ENCODE measurements around the gene CCZ1.
"Not testable (repeated sequence)": the region's sequence is repeated elsewhere in the genome, so short reads cannot be mapped to it uniquely, and the experiment has no call there.

The CCZ1 gene

DNA sequence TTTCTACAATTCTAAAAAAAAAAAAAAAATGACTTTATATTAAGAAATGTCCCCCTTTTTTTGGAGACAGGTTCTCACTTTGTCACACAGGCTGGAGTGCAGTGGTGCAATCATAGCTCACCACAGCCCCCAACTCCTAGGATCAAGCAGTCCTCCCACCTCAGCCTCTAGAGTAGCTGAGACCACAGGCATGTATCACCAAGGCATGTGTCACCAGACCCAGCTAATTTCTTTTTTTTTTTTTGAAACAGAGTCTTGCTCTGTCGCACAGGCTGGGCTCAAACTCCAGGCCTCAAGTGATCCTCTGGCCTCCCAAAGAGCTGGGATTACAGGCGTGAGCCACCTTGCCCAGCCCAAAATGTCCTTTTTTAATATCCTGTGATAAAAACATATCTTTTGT, 25.6 kb downstream of the CCZ1 start:
- not testable (repeated sequence) for H3K4me3 ChIP-seq (ENCODE audit: control insufficient read depth, low read depth, low read length); DNase-seq (ENCODE audit: low read depth)

DNA sequence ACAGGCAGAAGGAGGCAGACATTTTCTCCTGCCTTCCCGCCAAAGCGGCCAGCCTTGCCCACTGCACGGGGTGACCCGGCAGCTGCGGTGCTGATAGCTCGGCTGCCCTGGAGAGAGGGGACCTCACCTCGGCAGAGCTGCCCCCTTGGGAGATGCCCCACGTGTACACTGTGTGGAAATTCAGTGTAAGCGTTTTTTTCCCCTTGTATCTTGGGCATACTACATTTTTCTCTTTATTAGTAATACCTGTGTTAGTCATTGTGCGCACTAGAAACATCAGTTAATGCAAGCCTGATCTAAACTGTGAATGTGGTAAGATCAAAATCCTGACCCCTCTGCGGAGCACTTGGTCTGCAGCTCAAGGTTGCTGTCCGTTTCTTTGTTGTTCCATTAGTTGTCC, 26.1 kb downstream of the CCZ1 start:
- not testable (repeated sequence) for H3K4me3 ChIP-seq (ENCODE audit: control insufficient read depth, low read depth, low read length); DNase-seq (ENCODE audit: low read depth)

DNA sequence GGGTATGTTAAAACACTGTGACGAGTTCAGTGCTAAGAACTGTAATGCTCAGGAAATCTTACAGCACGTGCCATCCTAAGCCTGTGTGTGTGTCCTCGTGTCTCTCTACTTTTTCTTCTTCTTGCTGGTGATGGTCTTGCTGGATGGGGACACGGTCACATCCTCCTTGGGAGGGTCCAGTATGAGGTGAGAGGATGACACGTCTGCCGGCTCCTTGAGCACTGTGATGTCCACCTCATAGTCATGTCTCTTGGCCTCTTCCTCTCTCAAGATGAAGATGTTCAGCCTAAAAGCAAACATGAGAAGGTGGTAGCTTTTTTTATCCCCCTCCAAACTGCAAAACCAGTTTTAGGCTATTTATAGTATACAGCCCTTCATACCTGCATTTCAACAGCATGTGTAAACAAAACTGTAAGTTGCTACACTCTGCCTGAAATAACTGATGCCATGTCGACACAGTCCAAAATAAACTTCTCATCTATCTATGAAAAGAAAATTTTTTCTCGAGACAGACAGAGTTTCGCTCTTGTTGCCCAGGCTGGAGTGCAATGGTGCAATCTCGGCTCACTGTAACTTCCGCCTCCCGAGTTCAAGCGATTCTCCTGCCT, 27.8 kb downstream of the CCZ1 start:
- not testable (repeated sequence) for H3K4me3 ChIP-seq (ENCODE audit: control insufficient read depth, low read depth, low read length); DNase-seq (ENCODE audit: low read depth)

DNA sequence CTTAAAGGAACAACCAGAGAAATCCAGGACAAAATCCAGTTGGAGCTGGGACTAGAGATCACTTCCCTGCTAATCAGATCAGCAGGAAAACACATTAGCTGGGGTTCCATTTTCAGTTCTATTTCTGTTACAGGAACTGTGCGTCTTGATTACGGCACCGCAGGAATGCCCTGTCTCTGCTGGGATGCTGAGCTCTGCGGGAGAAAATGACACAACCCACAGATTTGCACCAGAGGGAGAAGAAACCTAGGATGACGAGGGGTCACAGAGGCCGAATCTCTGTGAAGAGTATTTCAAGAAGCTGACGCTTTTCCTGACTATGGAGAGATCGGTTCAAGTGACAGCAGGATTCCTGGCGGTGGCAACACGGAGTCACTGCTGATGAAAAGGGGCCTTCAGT, 31.8 kb downstream of the CCZ1 start:
- DNase-seq (ENCODE audit: low read depth); H3K4me3 ChIP-seq (ENCODE audit: control insufficient read depth, low read depth, low read length): not testable (repeated sequence)

DNA sequence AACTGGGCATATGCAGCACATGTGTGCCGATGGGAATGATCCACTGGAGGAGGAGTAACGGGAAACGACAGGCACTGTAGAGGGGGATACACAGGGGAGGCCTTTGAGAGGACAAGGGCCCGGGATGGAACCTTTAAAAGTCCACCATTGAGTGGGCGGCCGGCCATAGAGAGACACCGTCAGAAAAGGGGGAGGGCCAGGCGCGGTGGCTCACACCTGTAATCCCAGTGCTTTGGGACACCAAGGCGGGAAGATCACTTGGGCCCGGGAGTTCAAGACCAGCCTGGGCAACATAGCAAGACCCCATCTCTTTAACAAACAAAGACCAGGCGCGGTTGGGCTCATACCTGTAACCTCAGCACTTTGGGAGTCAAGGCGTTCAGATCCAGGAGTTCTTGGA, 32.7 kb downstream of the CCZ1 start:
- DNase-seq (ENCODE audit: low read depth); H3K4me3 ChIP-seq (ENCODE audit: control insufficient read depth, low read depth, low read length): not testable (repeated sequence)

DNA sequence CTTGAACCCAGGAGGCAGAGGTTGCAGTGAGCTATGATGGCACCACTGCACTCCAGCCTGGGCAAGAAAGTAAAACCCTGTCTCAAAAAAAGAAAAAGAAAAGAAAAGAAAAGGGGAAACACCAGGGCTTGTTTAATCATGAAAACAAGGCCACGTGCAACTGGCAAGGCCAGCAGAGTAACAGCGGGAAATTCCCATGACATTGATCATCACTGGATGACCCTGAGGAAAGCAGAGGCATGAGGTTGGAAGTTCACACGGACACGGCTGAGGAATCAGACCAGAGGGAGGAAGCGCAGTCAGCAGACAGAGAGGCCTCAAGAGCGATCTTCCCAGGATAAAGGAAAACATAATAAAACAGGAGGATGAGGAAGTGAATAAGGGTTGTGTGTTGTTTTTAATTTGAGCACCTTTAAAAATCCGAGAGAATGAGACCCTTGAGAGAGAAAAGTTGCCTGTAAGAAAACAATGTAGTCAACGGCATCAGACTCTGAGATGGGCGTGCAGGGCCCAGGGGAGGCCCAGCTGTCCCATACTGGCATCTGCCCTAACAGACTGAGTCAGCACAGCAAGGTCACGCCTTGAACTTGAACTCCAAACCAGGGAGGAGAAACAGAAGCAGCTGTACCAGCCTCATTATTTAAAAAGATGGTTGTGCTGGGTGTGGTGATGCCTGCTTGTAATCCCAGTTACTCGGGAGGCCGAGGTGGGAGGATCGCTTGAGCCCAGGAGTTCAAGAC, 33.5 kb downstream of the CCZ1 start:
- not testable (repeated sequence) for DNase-seq (ENCODE audit: low read depth); H3K4me3 ChIP-seq (ENCODE audit: control insufficient read depth, low read depth, low read length)

DNA sequence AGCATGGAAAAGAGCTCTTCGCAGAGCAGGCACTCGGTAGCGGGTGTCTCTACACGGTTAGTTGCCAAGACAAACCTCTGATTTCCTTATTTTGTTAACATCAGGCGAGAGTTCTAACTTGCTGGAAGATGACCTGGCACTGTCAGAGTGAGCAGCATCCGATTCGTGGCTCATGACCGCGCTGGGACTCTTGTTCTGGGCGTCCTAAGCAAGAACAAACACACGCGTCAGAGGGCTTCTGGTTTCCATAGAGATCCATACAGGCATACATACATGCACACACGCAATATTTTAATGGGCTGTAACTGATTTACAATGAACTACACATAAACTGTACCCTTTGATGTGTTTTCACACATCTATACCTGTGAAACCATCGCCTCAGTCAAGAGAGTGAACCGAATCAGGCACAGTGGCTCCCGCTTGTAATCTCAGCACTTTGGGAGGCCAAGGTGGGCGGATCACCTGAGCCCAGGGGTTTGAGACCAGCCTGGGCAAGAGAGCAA, 36.5 kb downstream of the CCZ1 start:
- DNase-seq (ENCODE audit: low read depth); H3K4me3 ChIP-seq (ENCODE audit: control insufficient read depth, low read depth, low read length): not testable (repeated sequence)

DNA sequence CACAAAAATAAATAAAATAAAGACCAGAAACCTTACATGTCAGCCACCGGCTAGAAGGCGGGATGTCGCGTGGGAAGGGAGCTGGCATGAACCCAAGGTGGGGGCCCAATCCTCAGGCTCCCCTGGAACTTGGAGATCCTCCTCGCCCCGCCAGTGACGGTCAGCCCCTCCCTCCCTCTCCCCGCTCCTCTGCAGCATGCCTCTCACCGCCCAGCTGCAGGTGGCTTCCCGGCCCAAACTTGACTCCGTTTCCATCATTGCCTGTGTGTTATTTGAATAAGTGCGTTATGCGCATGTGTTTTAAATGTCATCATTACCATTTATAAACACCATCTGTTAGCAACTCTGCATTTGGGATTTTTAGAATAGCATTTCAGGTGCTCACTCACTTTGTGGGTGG, 64.7 kb downstream of the CCZ1 start:
- not testable (repeated sequence) for H3K4me3 ChIP-seq (ENCODE audit: control insufficient read depth, low read depth, low read length)

DNA sequence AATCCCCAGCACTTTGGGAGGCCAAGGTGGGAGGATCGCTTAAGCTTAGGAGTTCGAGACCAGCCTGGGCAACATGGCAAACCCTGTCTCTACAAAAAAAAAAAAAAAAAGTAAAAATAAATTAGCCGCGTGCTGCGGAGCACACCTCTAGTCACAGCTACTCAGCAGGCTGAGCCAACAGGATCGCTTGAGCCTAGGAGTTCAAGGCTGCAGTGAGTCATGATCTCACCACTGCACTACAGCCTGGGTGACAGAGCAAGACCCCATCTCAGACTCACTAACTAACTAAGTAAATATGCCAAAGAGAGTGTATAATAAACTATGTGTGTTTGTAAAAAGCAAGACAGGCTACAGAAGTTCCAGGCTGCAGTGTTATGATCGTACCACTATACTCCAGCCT, 65.3 kb downstream of the CCZ1 start:
- not testable (repeated sequence) for H3K4me3 ChIP-seq (ENCODE audit: control insufficient read depth, low read depth, low read length); DNase-seq (ENCODE audit: low read depth)

More for the DNA sequence above, 64.7 kb downstream of the CCZ1 start:
- DNase-seq (ENCODE audit: low read depth) = not testable (repeated sequence)

DNA sequence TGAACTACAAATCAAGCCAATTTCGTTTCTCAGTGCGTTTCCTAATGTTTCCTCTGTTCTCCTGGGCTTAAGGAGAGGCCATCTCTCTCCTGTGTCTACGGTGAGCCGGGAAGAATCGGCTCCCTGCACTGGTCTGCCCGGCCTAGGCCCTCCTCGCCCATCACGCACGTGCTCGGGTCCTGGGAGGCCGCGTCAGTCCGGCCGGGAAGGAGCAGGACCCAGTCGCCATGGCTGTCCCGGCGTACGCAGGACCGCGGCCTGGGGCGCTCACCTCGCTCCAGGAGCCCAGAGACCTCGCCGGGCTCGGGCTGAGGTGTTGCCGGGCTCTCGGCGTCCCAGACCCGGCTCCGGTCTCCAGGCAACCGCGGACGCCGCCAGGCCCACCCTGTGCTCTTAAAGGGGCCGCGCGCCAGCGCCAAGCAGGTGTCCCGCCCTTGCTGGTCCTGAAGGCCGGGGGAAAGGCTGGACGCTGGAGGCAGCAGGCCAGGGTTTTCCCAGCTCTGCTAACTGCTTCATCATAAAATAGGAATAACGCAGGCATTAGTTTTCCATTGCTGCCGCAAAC, 71.9 kb downstream of the CCZ1 start, which contains the start of gene RSPH10B:
RSPH10B (minus strand) TSS at position 343 of the 565 bp plus-strand sequence. CDS start 3,573 bp downstream, outside the sequence.
- H3K4me3 ChIP-seq (ENCODE audit: control insufficient read depth, low read depth, low read length); DNase-seq (ENCODE audit: low read depth): not testable (repeated sequence)

DNA sequence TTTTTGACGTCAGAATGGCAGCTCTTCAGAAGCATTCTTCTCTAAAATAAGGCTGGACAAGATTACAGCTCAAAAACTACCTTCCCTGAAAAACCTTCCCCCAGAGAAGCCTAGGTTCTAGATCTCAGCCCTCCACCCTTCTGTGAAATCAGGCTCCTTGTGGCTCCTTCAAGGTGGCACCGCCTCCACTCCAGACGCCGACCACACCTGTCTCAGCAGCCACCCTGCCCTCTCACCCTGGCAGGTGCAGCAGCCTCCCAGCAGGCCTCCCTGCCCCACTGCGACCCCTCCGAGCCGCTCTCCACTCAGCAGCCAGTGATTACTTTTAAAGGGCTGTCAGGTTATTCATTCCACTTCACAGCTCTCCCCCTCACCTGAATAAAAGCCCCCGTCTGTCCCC, 75.0 kb downstream of the CCZ1 start:
- H3K4me3 ChIP-seq (ENCODE audit: control insufficient read depth, low read depth, low read length); DNase-seq (ENCODE audit: low read depth): not testable (repeated sequence)

Data from AG09309 (cell line).